Panc1 (cell line): ENCODE data around the gene HEMK1. TPM values are rescaled to one million over a fixed set of nuclear protein-coding genes. Genes with fewer than 3 reads are reported as not detected.

Experiments
- ATAC-seq: fragments of 200-7000 bp; cut with Tn5 transposase; 2 replicates; pipeline ENCODE4 v1.9.1; 2020; ENCODE audit warnings: mild to moderate bottlenecking, moderate library complexity
- BruUV-seq: library from RNA; stranded (reverse); fragments of 400-500 nt; replicated peaks from 2 replicates; lab custom pipeline; 2021; lab: Mats Ljungman, UMichigan
- CTCF ChIA-PET: fragments of 300-600 bp; sonication (Branson Sonifier 250); formaldehyde crosslinking; loops from one replicate; lab custom pipeline; 2022; ENCODE audit warnings: antibody characterized with exemption; lab: Charles Lee
- POLR2A ChIA-PET: fragments of 300-600 bp; sonication (Branson Sonifier 250); formaldehyde crosslinking; loops from one replicate; lab custom pipeline; 2022; ENCODE audit warnings: antibody characterized with exemption; lab: Charles Lee
- DNase-seq: peaks from one replicate; pipeline ENCODE4 v3.0.0-alpha.2; 2010; ENCODE audit warnings: low read depth, low spot score
- H3K27ac ChIP-seq: 2 replicates; pipeline ENCODE4 v1.5.1; 2011; ENCODE audit warnings: mild to moderate bottlenecking, low read length, inconsistent platforms
- H3K27me3 ChIP-seq: fragments of 200-500 bp; sonication (Bioruptor generic); 2 replicates; pipeline ENCODE4 v1.6.0; 2014; ENCODE audit warnings: low read length, inconsistent platforms; ENCODE audit not compliant: control insufficient read depth, insufficient read depth
- H3K36me3 ChIP-seq: fragments of 200-500 bp; sonication (Bioruptor generic); 2 replicates; pipeline ENCODE4 v1.5.1; 2014; ENCODE audit warnings: inconsistent platforms, mild to moderate bottlenecking, low read length, moderate library complexity; ENCODE audit not compliant: control insufficient read depth, insufficient read depth
- H3K4me1 ChIP-seq: 2 replicates; pipeline ENCODE4 v1.5.1; 2011; ENCODE audit warnings: inconsistent platforms, mild to moderate bottlenecking, low read length, moderate library complexity; ENCODE audit not compliant: control insufficient read depth, insufficient read depth
- H3K4me3 ChIP-seq, 2 experiments: 2 replicates each; pipeline ENCODE4 v1.5.1; 2011 to 2012; ENCODE audit warnings: low read depth in 2 of 2, low read length in 2 of 2, mild to moderate bottlenecking in 2 of 2, inconsistent platforms in 1 of 2, moderate library complexity in 1 of 2
- H3K9me3 ChIP-seq: fragments of 200-500 bp; sonication (Bioruptor generic); 2 replicates; pipeline ENCODE4 v1.5.1; 2014; ENCODE audit warnings: low read depth, mild to moderate bottlenecking, inconsistent platforms, low read length, moderate library complexity; ENCODE audit not compliant: control insufficient read depth, insufficient read depth
- POLR2AphosphoS5 ChIP-seq: IDR thresholded peaks from 2 replicates; pipeline ENCODE4 v1.6.1; 2012; ENCODE audit warnings: mild to moderate bottlenecking, low read depth, low read length, moderate library complexity
- SIN3A ChIP-seq: IDR thresholded peaks from 2 replicates; pipeline ENCODE4 v1.6.1; 2012; ENCODE audit warnings: low read depth, mild to moderate bottlenecking, low read length, moderate library complexity, borderline replicate concordance; ENCODE audit not compliant: insufficient read depth
- TCF7L2 ChIP-seq: IDR thresholded peaks from 2 replicates; pipeline ENCODE4 v1.6.1; 2011; ENCODE audit warnings: mild to moderate bottlenecking, low read depth, low read length, inconsistent platforms
- in situ Hi-C: cut with HindIII; loops from 2 replicates; pipeline ENCODE4 v1.10.0; 2016; ENCODE audit warnings: low sequenced_read_pairs, low pct_unique_long_range_greater_than_20kb
- intact Hi-C: fragments of 100-400 bp; cut with micrococcal nuclease; formaldehyde crosslinking; loops from one replicate; pipeline ENCODE4 v1.10.0; 2022; ENCODE audit not compliant: unreplicated experiment
- total RNA-seq: library from RNA; stranded (reverse); gene quantifications from one replicate; pipeline ENCODE4 v1.2.1, GENCODE V29; 2021; ENCODE audit not compliant: unreplicated experiment
- TF ChIP-seq, protein P1 (sequence below): fragments of 450-650 bp; IDR thresholded peaks from 2 replicates; pipeline ENCODE4 v1.5.1; 2017; ENCODE audit warnings: mild to moderate bottlenecking
- TF ChIP-seq, protein P2 (sequence below), 2 experiments: IDR thresholded peaks; 2 replicates each; pipeline ENCODE4 v1.6.1; 2011 to 2012; ENCODE audit warnings: low read depth in 2 of 2, control low read depth in 1 of 2, low read length in 1 of 2, mild to moderate bottlenecking in 1 of 2, moderate library complexity in 1 of 2; ENCODE audit not compliant: insufficient read depth in 1 of 2

Gene HEMK1
- total RNA-seq, 1 experiment from 2014 or later, result 12.1 TPM

DNA sequence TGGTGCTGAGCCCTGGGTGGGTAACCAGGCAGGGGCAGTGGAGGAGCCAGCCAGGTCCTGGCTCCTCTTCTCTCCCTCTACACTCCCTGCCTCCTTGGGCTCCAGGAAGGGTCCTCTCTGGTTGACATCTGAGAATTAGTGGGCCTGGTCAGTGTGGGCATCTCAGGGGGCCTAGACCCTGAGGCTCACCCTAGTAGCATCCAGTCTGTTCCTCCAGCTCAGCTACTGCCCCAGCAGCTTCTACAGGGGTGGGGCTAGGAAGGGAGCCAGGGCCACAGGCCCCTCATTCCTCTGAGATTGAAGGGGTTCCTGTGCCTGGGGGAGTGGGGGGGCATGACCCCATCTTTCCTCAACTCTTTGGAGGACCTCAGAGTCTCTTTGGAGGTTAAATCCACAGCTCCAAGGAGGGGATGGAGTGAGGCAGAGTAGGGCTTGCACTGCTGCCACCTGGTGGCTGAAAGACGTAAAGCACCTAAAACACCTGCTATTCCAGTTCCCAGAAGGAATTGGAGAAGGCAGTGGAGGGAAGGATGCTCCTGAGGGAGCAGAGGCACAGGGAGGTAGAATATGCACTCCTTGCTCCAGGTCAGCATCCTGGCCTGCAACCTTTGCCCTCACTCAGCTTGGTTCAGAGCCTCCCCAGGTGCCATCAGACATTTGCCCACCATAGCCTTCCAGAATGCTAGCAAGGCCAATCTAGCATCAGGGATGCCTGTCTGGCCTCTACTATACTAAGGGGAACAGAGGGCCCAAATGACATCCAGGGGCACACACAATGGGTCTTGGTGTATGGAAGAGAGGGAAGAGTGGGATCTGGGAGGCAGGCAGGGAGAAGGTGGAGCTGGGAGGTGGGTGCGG lies 26.9 kb upstream of the HEMK1 start:
- DNase-seq (peak; percentile 45), ATAC-seq (peak; percentile 89)
- no TSS peak for BruUV-seq
- Histone ChIP-seq H3K4me1 (no peaks in the 10 kb centered on the region), H3K4me3 (no peak overlapping the region), H3K27ac (no peak overlapping the region), H3K36me3 (no peaks in the 10 kb centered on the region), H3K9me3 (no peaks in the 10 kb centered on the region), H3K27me3 (no peaks in the 10 kb centered on the region)
- intact Hi-C loops, result loop anchor here (2.0 to 10.0 kb wide), 2 partner anchors 106 to 168 kb away; no protein-coding TSS in a partner anchor
- in situ Hi-C loops, result no loop called here
- ChIA-PET POLR2A (no interaction called here), CTCF (interaction anchor here (0.5 to 1.4 kb wide), 8 partner anchors 10 to 213 kb away, joined by 3 to 7 read pairs (median 4); no protein-coding TSS in a partner anchor)
- no peak for TF ChIP-seq POLR2AphosphoS5
- TF ChIP-seq, protein P1, sequence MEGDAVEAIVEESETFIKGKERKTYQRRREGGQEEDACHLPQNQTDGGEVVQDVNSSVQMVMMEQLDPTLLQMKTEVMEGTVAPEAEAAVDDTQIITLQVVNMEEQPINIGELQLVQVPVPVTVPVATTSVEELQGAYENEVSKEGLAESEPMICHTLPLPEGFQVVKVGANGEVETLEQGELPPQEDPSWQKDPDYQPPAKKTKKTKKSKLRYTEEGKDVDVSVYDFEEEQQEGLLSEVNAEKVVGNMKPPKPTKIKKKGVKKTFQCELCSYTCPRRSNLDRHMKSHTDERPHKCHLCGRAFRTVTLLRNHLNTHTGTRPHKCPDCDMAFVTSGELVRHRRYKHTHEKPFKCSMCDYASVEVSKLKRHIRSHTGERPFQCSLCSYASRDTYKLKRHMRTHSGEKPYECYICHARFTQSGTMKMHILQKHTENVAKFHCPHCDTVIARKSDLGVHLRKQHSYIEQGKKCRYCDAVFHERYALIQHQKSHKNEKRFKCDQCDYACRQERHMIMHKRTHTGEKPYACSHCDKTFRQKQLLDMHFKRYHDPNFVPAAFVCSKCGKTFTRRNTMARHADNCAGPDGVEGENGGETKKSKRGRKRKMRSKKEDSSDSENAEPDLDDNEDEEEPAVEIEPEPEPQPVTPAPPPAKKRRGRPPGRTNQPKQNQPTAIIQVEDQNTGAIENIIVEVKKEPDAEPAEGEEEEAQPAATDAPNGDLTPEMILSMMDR, result peak; percentile 85

DNA sequence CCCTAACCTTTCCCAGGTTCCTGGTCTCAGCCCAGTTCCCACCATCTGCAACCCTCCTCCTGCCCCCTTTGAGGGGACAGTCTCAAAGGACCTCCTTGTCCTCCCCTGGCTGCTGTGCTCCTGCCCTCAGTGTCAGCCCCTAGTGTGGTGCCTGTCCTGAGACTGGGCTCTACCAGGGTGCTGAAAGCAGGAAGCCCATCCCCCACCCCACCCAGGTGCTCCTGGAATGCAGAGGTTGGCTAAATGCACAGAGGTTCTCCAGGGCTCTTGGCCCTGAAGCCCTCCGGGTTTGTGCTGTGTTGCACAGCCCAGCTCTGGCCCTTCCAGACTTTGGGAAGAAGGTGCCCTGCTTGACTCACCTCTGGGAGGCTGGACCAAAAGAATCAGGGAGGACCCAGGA lies 23.5 kb upstream of the HEMK1 start:
- Histone ChIP-seq H3K36me3 (no peaks in the 10 kb centered on the region), H3K27me3 (no peaks in the 10 kb centered on the region), H3K9me3 (no peaks in the 10 kb centered on the region), H3K4me3 (no peak overlapping the region), H3K4me1 (no peaks in the 10 kb centered on the region), H3K27ac (no peak overlapping the region)
- TF ChIP-seq POLR2AphosphoS5 (no peak), TCF7L2 (no peak), SIN3A (no peak)
- TF ChIP-seq, protein P2, sequence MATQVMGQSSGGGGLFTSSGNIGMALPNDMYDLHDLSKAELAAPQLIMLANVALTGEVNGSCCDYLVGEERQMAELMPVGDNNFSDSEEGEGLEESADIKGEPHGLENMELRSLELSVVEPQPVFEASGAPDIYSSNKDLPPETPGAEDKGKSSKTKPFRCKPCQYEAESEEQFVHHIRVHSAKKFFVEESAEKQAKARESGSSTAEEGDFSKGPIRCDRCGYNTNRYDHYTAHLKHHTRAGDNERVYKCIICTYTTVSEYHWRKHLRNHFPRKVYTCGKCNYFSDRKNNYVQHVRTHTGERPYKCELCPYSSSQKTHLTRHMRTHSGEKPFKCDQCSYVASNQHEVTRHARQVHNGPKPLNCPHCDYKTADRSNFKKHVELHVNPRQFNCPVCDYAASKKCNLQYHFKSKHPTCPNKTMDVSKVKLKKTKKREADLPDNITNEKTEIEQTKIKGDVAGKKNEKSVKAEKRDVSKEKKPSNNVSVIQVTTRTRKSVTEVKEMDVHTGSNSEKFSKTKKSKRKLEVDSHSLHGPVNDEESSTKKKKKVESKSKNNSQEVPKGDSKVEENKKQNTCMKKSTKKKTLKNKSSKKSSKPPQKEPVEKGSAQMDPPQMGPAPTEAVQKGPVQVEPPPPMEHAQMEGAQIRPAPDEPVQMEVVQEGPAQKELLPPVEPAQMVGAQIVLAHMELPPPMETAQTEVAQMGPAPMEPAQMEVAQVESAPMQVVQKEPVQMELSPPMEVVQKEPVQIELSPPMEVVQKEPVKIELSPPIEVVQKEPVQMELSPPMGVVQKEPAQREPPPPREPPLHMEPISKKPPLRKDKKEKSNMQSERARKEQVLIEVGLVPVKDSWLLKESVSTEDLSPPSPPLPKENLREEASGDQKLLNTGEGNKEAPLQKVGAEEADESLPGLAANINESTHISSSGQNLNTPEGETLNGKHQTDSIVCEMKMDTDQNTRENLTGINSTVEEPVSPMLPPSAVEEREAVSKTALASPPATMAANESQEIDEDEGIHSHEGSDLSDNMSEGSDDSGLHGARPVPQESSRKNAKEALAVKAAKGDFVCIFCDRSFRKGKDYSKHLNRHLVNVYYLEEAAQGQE (IDR thresholded peaks at IDR 0.05; ENCODE audit: insufficient read depth in 1 of 2, low read depth in 2 of 2, low read length in 1 of 2), result no peak
- TF ChIP-seq, protein P1, result no peak
- DNase-seq (no peak), ATAC-seq (no peak)
- ChIA-PET CTCF (no interaction called here), POLR2A (no interaction called here)
- BruUV-seq, result no TSS peak
- intact Hi-C loops, result loop anchor here (10.0 kb wide), 1 partner anchor 171 kb away; no protein-coding TSS in a partner anchor
- in situ Hi-C loops, result no loop called here
